ENCODE measurements around the gene ZNF91. TPM values are rescaled to one million over a fixed set of nuclear protein-coding genes. Genes with fewer than 3 reads are reported as not detected.

ZNF91 gene
- total and polyA plus RNA-seq, 9 of the 15 experiments (the other 6 are each of a cell fraction or from before 2014, with no cell fraction given): 1.0 to 6.7 (median 3.2) TPM

- in situ Hi-C loops (cut with MboI) (no loop called here), intact Hi-C loops (cut with micrococcal nuclease) (no loop called here)
- no TSS peak for BruUV-seq (replicated peaks)
- Histone ChIP-seq H3K27me3 (ENCODE audit: control insufficient read depth in 2 of 2, insufficient read depth in 2 of 2, low read length in 2 of 2) (no peaks in the 10 kb centered on the region), H3K4me2 (ENCODE audit: insufficient read depth, low read length) (no peak overlapping the region), H3K9me1 (ENCODE audit: control insufficient read depth, insufficient read depth, low read length) (no peaks in the 10 kb centered on the region), H3K4me3 (no peak overlapping the region), H3K27ac (ENCODE audit: extremely low read depth, low read depth, low read length) (no peak overlapping the region), H3K36me3 (ENCODE audit: control insufficient read depth, insufficient read depth, low read length) (no peaks in the 10 kb centered on the region), H3K9me3 (replicated peaks; ENCODE audit: control insufficient read depth, insufficient read depth, low read depth, low read length) (no peaks in the 10 kb centered on the region; the same call in 1 of the 2 replicates), H3K79me2 (ENCODE audit: control insufficient read depth, insufficient read depth, low read length) (no peaks in the 10 kb centered on the region), H2AFZ (ENCODE audit: low read depth, low read length) (no peak overlapping the region), H4K20me1 (replicated peaks; ENCODE audit: control insufficient read depth, insufficient read depth, low read length) (no peaks in the 10 kb centered on the region), H3K4me1 (replicated peaks in 1 of 2; ENCODE audit: control insufficient read depth in 2 of 2, insufficient read depth in 2 of 2, low read length in 2 of 2) (no peaks in the 10 kb centered on the region), H3K9ac (ENCODE audit: insufficient read depth in 1 of 2, low read depth in 2 of 2, low read length in 2 of 2) (no peak overlapping the region)
- WGBS (ENCODE audit: insufficient coverage, low coverage, missing lambda C conversion rate): 0% methylated on average over 1 of the region's 1 CpG
- ATAC-seq (no peak), DNase-seq (ENCODE audit: extremely low read depth in 1 of 4, low spot score in 3 of 4) (no peak), FAIRE-seq (no peak)
- TF ChIP-seq EZH2 (IDR thresholded peaks at IDR 0.05; ENCODE audit: borderline replicate concordance, low read depth, low read length): no peak
- ChIA-PET POLR2A (no interaction called here), CTCF (ENCODE audit: low intra/inter-chr PET ratio) (no interaction called here)
These were observed 89.7 kb downstream of the ZNF91 start for GRCh38 chr19:23305555-23305954.

GRCh38 chr19:23304238-23304637, 91.0 kb downstream of the ZNF91 start:
- Histone ChIP-seq H3K27ac (ENCODE audit: extremely low read depth, low read depth, low read length) (no peak overlapping the region), H2AFZ (ENCODE audit: low read depth, low read length) (no peak overlapping the region), H3K4me2 (ENCODE audit: insufficient read depth, low read length) (no peak overlapping the region), H3K36me3 (ENCODE audit: control insufficient read depth, insufficient read depth, low read length) (no peaks in the 10 kb centered on the region), H3K27me3 (ENCODE audit: control insufficient read depth in 2 of 2, insufficient read depth in 2 of 2, low read length in 2 of 2) (no peaks in the 10 kb centered on the region), H4K20me1 (replicated peaks; ENCODE audit: control insufficient read depth, insufficient read depth, low read length) (no peaks in the 10 kb centered on the region), H3K9me3 (replicated peaks; ENCODE audit: control insufficient read depth, insufficient read depth, low read depth, low read length) (no peaks in the 10 kb centered on the region; the same call in 1 of the 2 replicates), H3K9me1 (ENCODE audit: control insufficient read depth, insufficient read depth, low read length) (no peaks in the 10 kb centered on the region), H3K79me2 (ENCODE audit: control insufficient read depth, insufficient read depth, low read length) (no peaks in the 10 kb centered on the region), H3K4me3 (no peak overlapping the region), H3K4me1 (replicated peaks in 1 of 2; ENCODE audit: control insufficient read depth in 2 of 2, insufficient read depth in 2 of 2, low read length in 2 of 2) (no peaks in the 10 kb centered on the region), H3K9ac (ENCODE audit: insufficient read depth in 1 of 2, low read depth in 2 of 2, low read length in 2 of 2) (no peak overlapping the region)
- no TSS peak for BruUV-seq (replicated peaks)
- 0% methylated on average over 3 of the region's 3 CpGs for WGBS (ENCODE audit: insufficient coverage, low coverage, missing lambda C conversion rate)
- ATAC-seq (no peak), FAIRE-seq (no peak), DNase-seq (ENCODE audit: extremely low read depth in 1 of 4, low spot score in 3 of 4) (no peak)
- in situ Hi-C loops (cut with MboI) (no loop called here), intact Hi-C loops (cut with micrococcal nuclease) (no loop called here)
- 0 out of 2 replicates have a peak, but pooled peaks have one; percentile 13 for TF ChIP-seq NFE2L1 (tag; IDR thresholded peaks at IDR 0.05; ENCODE audit: borderline replicate concordance, low read depth)
- no peak for TF ChIP-seq XRCC3 (IDR thresholded peaks at IDR 0.05)
- 0 out of 2 replicates have a peak, but pooled peaks have one; percentile 5 for TF ChIP-seq MAFF (IDR thresholded peaks at IDR 0.05; ENCODE audit: low read length)
- TF ChIP-seq ZNF76 (CRISPR knock-in tag; IDR thresholded peaks at IDR 0.05; ENCODE audit: borderline replicate concordance): no peak
- ChIA-PET POLR2A (no interaction called here), CTCF (ENCODE audit: low intra/inter-chr PET ratio) (no interaction called here)

Data from K562 (cell line).